ENCODE results near the gene SNAPIN.

The SNAPIN gene

GRCh38 chr1:153705484-153705883 lies 47.0 kb downstream of the SNAPIN start:
- DNase-seq = no peak
- Mint-ChIP-seq H3K27ac (no peak overlapping the region), H3K4me3 (no peak overlapping the region), H3K4me1 (peaks cover under 1% of the 10 kb centered on the region), H3K27me3 (ENCODE audit: low read depth, poor library complexity) (peaks cover 3% of the 10 kb centered on the region), H3K36me3 (ENCODE audit: low read depth) (no peaks in the 10 kb centered on the region), H3K9me3 (peaks cover 2% of the 10 kb centered on the region)
- no peak for TF ChIP-seq CTCF (IDR thresholded peaks at IDR 0.05)

GRCh38 chr1:153711026-153711425 lies 52.5 kb downstream of the SNAPIN start:
- H3K36me3 Mint-ChIP-seq (ENCODE audit: low read depth) = no peaks in the 10 kb centered on the region
- peaks cover 9% of the 10 kb centered on the region for H3K4me1 Mint-ChIP-seq
- no peaks in the 10 kb centered on the region for H3K27me3 Mint-ChIP-seq (ENCODE audit: low read depth, poor library complexity)
- H3K4me3 Mint-ChIP-seq = no peak overlapping the region
- peak overlapping the region; percentile 94 for H3K27ac Mint-ChIP-seq
- TF ChIP-seq CTCF (IDR thresholded peaks at IDR 0.05) = no peak
- no peak for DNase-seq
- peaks cover 2% of the 10 kb centered on the region for H3K9me3 Mint-ChIP-seq
